Neural progenitor cell (in vitro differentiated cells): ENCODE results near the gene PIP5K1B. TPM values are rescaled to one million over a fixed set of nuclear protein-coding genes. Genes with fewer than 3 reads are reported as not detected.

Experiments used
- DNase-seq: peaks from one replicate; pipeline ENCODE4 v3.0.0-alpha.2; 2016; ENCODE audit warnings: low spot score
- H2AFZ ChIP-seq: fragments of 200-600 bp; sonication (generic); replicated peaks from 2 replicates; pipeline ENCODE4 v1.6.1; 2016; ENCODE audit warnings: antibody characterized with exemption
- H3F3A ChIP-seq: fragments of 200-600 bp; sonication (generic); 2 replicates; pipeline ENCODE4 v1.6.1; 2016; ENCODE audit warnings: antibody characterized with exemption, low read depth
- H3K27ac ChIP-seq: fragments of 200-600 bp; sonication (generic); 2 replicates; pipeline ENCODE4 v1.5.1; 2016; ENCODE audit warnings: mild to moderate bottlenecking
- H3K27me3 ChIP-seq: fragments of 200-600 bp; sonication (generic); 2 replicates; pipeline ENCODE4 v1.6.1; 2016; ENCODE audit warnings: mild to moderate bottlenecking, moderate library complexity
- H3K36me3 ChIP-seq: fragments of 200-600 bp; sonication (generic); 2 replicates; pipeline ENCODE4 v1.5.1; 2016
- H3K4me1 ChIP-seq: fragments of 200-600 bp; sonication (generic); 2 replicates; pipeline ENCODE4 v1.6.1; 2016; ENCODE audit warnings: mixed run types
- H3K4me2 ChIP-seq: fragments of 200-600 bp; sonication (generic); 2 replicates; pipeline ENCODE4 v1.6.1; 2016
- H3K4me3 ChIP-seq: fragments of 200-600 bp; sonication (generic); 2 replicates; pipeline ENCODE4 v1.5.1; 2016
- H3K79me2 ChIP-seq: fragments of 200-600 bp; sonication (generic); 2 replicates; pipeline ENCODE4 v1.6.1; 2016; ENCODE audit warnings: low read depth
- H3K9ac ChIP-seq: fragments of 200-600 bp; sonication (generic); 2 replicates; pipeline ENCODE4 v1.6.1; 2016
- H3K9me3 ChIP-seq: fragments of 200-600 bp; sonication (generic); 2 replicates; pipeline ENCODE4 v1.5.1; 2016; ENCODE audit warnings: low read depth
- H4K20me1 ChIP-seq: fragments of 200-600 bp; sonication (generic); 2 replicates; pipeline ENCODE4 v1.6.1; 2016; ENCODE audit warnings: low read depth
- H3K27ac Mint-ChIP-seq: 3 replicates; pipeline ENCODE4 v1.8.0; 2021; ENCODE audit warnings: mixed read lengths
- H3K27me3 Mint-ChIP-seq: 2 replicates; pipeline ENCODE4 v1.8.0; 2022; ENCODE audit warnings: low read depth, mild to moderate bottlenecking, inconsistent platforms, moderate library complexity, mixed read lengths; ENCODE audit not compliant: insufficient read depth
- H3K36me3 Mint-ChIP-seq: 3 replicates; pipeline ENCODE4 v1.8.0; 2021; ENCODE audit warnings: mixed read lengths
- H3K4me1 Mint-ChIP-seq: 3 replicates; pipeline ENCODE4 v1.8.0; 2021; ENCODE audit warnings: mixed read lengths
- H3K4me3 Mint-ChIP-seq: 3 replicates; pipeline ENCODE4 v1.8.0; 2021; ENCODE audit warnings: mild to moderate bottlenecking, moderate library complexity, mixed read lengths
- H3K9me3 Mint-ChIP-seq: 3 replicates; pipeline ENCODE4 v1.8.0; 2020; ENCODE audit warnings: mixed read lengths
- CTCF ChIP-seq: fragments of 200-600 bp; sonication (generic); IDR thresholded peaks from 2 replicates; pipeline ENCODE4 v1.5.1; 2017; ENCODE audit warnings: antibody characterized with exemption, mild to moderate bottlenecking
- EZH2 ChIP-seq: fragments of 200-600 bp; sonication (generic); IDR thresholded peaks from 2 replicates; pipeline ENCODE4 v1.6.1; 2017; ENCODE audit warnings: antibody characterized with exemption, mild to moderate bottlenecking, moderate library complexity
- EZH2phosphoT487 ChIP-seq: fragments of 200-600 bp; sonication (generic); IDR thresholded peaks from 2 replicates; pipeline ENCODE4 v1.6.1; 2017; ENCODE audit warnings: antibody characterized with exemption
- total RNA-seq: library from RNA; depleted of rRNA; stranded (reverse); fragments of >200 nt; gene quantifications from 2 replicates; pipeline ENCODE4 v1.2.3, GENCODE V29; 2015; ENCODE audit warnings: low replicate concordance

The PIP5K1B gene
- total RNA-seq, 1 donor from 2014 or later: 3.2 TPM

GRCh38 chr9:69030851-69031645 lies 326.0 kb downstream of the PIP5K1B start:
- H3K79me2 ChIP-seq: peaks cover 1% of the 10 kb centered on the region
- H3K36me3 ChIP-seq: no peaks in the 10 kb centered on the region
- H3K4me1 Mint-ChIP-seq: peaks cover 1% of the 10 kb centered on the region
- peaks cover 3% of the 10 kb centered on the region for H3K9me3 Mint-ChIP-seq
- H3K27me3 Mint-ChIP-seq: peaks cover 3% of the 10 kb centered on the region
- H3K27ac Mint-ChIP-seq: no peak overlapping the region
- no peaks in the 10 kb centered on the region for H3K36me3 Mint-ChIP-seq
- TF ChIP-seq EZH2phosphoT487: no peak
- TF ChIP-seq CTCF: no peak
- TF ChIP-seq EZH2: no peak
- H3K9me3 ChIP-seq: no peaks in the 10 kb centered on the region
- H2AFZ ChIP-seq: no peak overlapping the region
- H3F3A ChIP-seq: peaks cover 7% of the 10 kb centered on the region
- H3K4me3 Mint-ChIP-seq: no peak overlapping the region
- no peak for DNase-seq
- H3K9ac ChIP-seq: no peak overlapping the region
- H3K4me2 ChIP-seq: no peak overlapping the region
- H4K20me1 ChIP-seq: no peaks in the 10 kb centered on the region
- H3K27me3 ChIP-seq: no peaks in the 10 kb centered on the region
- no peak overlapping the region for H3K4me3 ChIP-seq
- no peaks in the 10 kb centered on the region for H3K4me1 ChIP-seq
- no peak overlapping the region for H3K27ac ChIP-seq

- no peaks in the 10 kb centered on the region for H3K27me3 ChIP-seq
- H3K9ac ChIP-seq: no peak overlapping the region
- Mint-ChIP-seq H3K27me3 (peaks cover 3% of the 10 kb centered on the region), H3K36me3 (peaks cover 2% of the 10 kb centered on the region), H3K27ac (no peak overlapping the region), H3K9me3 (peaks cover 3% of the 10 kb centered on the region), H3K4me3 (no peak overlapping the region), H3K4me1 (peaks cover 9% of the 10 kb centered on the region)
- H2AFZ ChIP-seq: no peak overlapping the region
- peaks cover 13% of the 10 kb centered on the region for H3F3A ChIP-seq
- no peaks in the 10 kb centered on the region for H3K36me3 ChIP-seq
- H3K27ac ChIP-seq: no peak overlapping the region
- no peak overlapping the region for H3K4me2 ChIP-seq
- H4K20me1 ChIP-seq: no peaks in the 10 kb centered on the region
- H3K9me3 ChIP-seq: no peaks in the 10 kb centered on the region
- DNase-seq: no peak
- no peak for TF ChIP-seq EZH2
- no peaks in the 10 kb centered on the region for H3K4me1 ChIP-seq
- peaks cover 31% of the 10 kb centered on the region for H3K79me2 ChIP-seq
- no peak overlapping the region for H3K4me3 ChIP-seq
Measured at GRCh38 chr9:69034071-69034470, 329.0 kb downstream of the PIP5K1B start.

- no peaks in the 10 kb centered on the region for H3K36me3 ChIP-seq
- Mint-ChIP-seq H3K4me1 (peaks cover 9% of the 10 kb centered on the region), H3K36me3 (peaks cover 7% of the 10 kb centered on the region), H3K27me3 (peaks cover 3% of the 10 kb centered on the region), H3K27ac (peak within 1 kb of the TSS; percentile 43), H3K9me3 (no peaks in the 10 kb centered on the region), H3K4me3 (peak within 1 kb of the TSS; percentile 95)
- H3K27ac ChIP-seq: peak within 1 kb of the TSS; percentile 62
- peak within 1 kb of the TSS; percentile 67 for H3K4me3 ChIP-seq
- H3K4me2 ChIP-seq: peak within 1 kb of the TSS; percentile 89
- H3K9ac ChIP-seq: peak within 1 kb of the TSS; percentile 53
- no peaks in the 10 kb centered on the region for H3K4me1 ChIP-seq
- H3K9me3 ChIP-seq: no peaks in the 10 kb centered on the region
- H3F3A ChIP-seq: peaks cover 13% of the 10 kb centered on the region
- no peaks in the 10 kb centered on the region for H4K20me1 ChIP-seq
- peaks cover 47% of the 10 kb centered on the region for H3K79me2 ChIP-seq
- DNase-seq: peak; percentile 87
- peak; percentile 99 for TF ChIP-seq CTCF
- TF ChIP-seq EZH2phosphoT487: no peak
- TF ChIP-seq EZH2: no peak
- H2AFZ ChIP-seq: peak within 1 kb of the TSS; percentile 86
- H3K27me3 ChIP-seq: no peaks in the 10 kb centered on the region
Measured at GRCh38 chr9:69035438-69036308, 330.6 kb downstream of the PIP5K1B start, which contains the start of gene FXN. FXN (plus strand) TSS chr9:69035752; CDS start chr9:69035783, 31 bp downstream.
